HepG2 (cell line): ENCODE data around the gene TFAP2D. TPM values are rescaled to one million over a fixed set of nuclear protein-coding genes. Genes with fewer than 3 reads are reported as not detected.

Source experiments
- ATAC-seq: fragments of 200-7000 bp; cut with Tn5 transposase; 3 replicates; pipeline ENCODE4 v1.9.1; 2020; ENCODE audit warnings: mild to moderate bottlenecking, moderate library complexity
- BruUV-seq: library from RNA; stranded (reverse); fragments of 400-500 nt; replicated peaks from 2 replicates; lab custom pipeline; 2021; lab: Mats Ljungman, UMichigan
- CTCF ChIA-PET: fragments of 300-600 bp; formaldehyde crosslinking; extraction: SDS; loops from one replicate; lab custom pipeline; 2021; ENCODE audit warnings: low total read pairs, inconsistent platforms, low intra/inter-chr PET ratio; lab: Yijun Ruan, JAX
- POLR2A ChIA-PET: fragments of 350-600 bp; sonication (Branson Sonifier 250); formaldehyde crosslinking; loops from one replicate; lab custom pipeline; 2020; ENCODE audit warnings: antibody characterized with exemption, inconsistent platforms; lab: Yijun Ruan, JAX
- DNase-seq: peaks from one replicate; pipeline ENCODE4 v3.0.0-alpha.2; 2015; ENCODE audit warnings: low spot score
- FAIRE-seq: peaks from 3 replicates; lab custom pipeline; 2011; peaks lifted over from hg19 to GRCh38; lab: Jason Lieb, UNC
- H2AFZ ChIP-seq: one replicate; pipeline ENCODE4 v1.6.1; 2011; ENCODE audit warnings: low read length, inconsistent platforms
- H3K27ac ChIP-seq: fragments of 300-600 bp; 3 replicates; pipeline ENCODE4 v1.8.0; 2011; ENCODE audit warnings: mixed run types, mild to moderate bottlenecking, mixed read lengths, low read length, inconsistent platforms; ENCODE audit not compliant: insufficient read depth; ENCODE audit errors: extremely low read length
- H3K27me3 ChIP-seq, 2 experiments: fragments of 200-600 bp in 1 of 2; 2 replicates in 1 of 2; 3 replicates in 1 of 2; pipeline versions ENCODE4 v1.6.0 to v1.8.0; 2011; ENCODE audit warnings: low read length in 2 of 2, mild to moderate bottlenecking in 2 of 2, moderate library complexity in 2 of 2, inconsistent platforms in 1 of 2; ENCODE audit not compliant: insufficient read depth in 2 of 2, control insufficient read depth in 1 of 2
- H3K36me3 ChIP-seq, 2 experiments: fragments of 200-600 bp in 1 of 2; replicated peaks in 1 of 2; 2 replicates in 1 of 2; 3 replicates in 1 of 2; pipeline versions ENCODE4 v1.5.1 to v1.8.0; 2011; ENCODE audit warnings: low read length in 2 of 2, inconsistent platforms in 1 of 2; ENCODE audit not compliant: insufficient read depth in 2 of 2, control insufficient read depth in 1 of 2
- H3K4me1 ChIP-seq: 2 replicates; pipeline ENCODE4 v1.5.1; 2012; ENCODE audit warnings: low read length, inconsistent platforms; ENCODE audit not compliant: insufficient read depth
- H3K4me2 ChIP-seq: 2 replicates; pipeline ENCODE4 v1.6.0; 2011; ENCODE audit warnings: low read depth, low read length, inconsistent platforms
- H3K4me3 ChIP-seq, 3 experiments: fragments of 200-600 bp in 1 of 3; sonication (generic), shearing (Covaris generic) in 1 of 3; replicated peaks in 1 of 3; 2 replicates each; pipeline ENCODE4 v1.5.1; 2011 to 2016; ENCODE audit warnings: low read length in 3 of 3, inconsistent platforms in 2 of 3, low read depth in 2 of 3, mild to moderate bottlenecking in 2 of 3, control low read depth in 1 of 3, mixed read lengths in 1 of 3; ENCODE audit not compliant: insufficient read depth in 1 of 3
- H3K79me2 ChIP-seq: one replicate; pipeline ENCODE4 v1.6.1; 2011; ENCODE audit warnings: low read length, inconsistent platforms; ENCODE audit not compliant: insufficient read depth
- H3K9ac ChIP-seq: 2 replicates; pipeline ENCODE4 v1.6.0; 2011; ENCODE audit warnings: mild to moderate bottlenecking, low read depth, low read length, inconsistent platforms; ENCODE audit not compliant: insufficient read depth
- H3K9me3 ChIP-seq: 2 replicates; pipeline ENCODE4 v1.5.1; 2012; ENCODE audit warnings: mild to moderate bottlenecking, low read length
- H4K20me1 ChIP-seq: 2 replicates; pipeline ENCODE4 v1.6.0; 2011; ENCODE audit warnings: inconsistent platforms, mild to moderate bottlenecking, low read length, moderate library complexity; ENCODE audit not compliant: insufficient read depth
- CBFB ChIP-seq: sonication (generic); formaldehyde crosslinking; IDR thresholded peaks from 2 replicates; pipeline ENCODE4 v1.4.0; 2020; ENCODE audit warnings: missing genetic modification reagents
- CBX1 ChIP-seq: IDR thresholded peaks from one replicate; pipeline ENCODE4 v1.6.1; 2016; ENCODE audit warnings: antibody characterized with exemption, low read depth
- FOXP1 ChIP-seq, 2 experiments: fragments of 450-650 bp in 1 of 2; IDR thresholded peaks; 2 replicates each; pipeline ENCODE4 v1.6.1; 2017 to 2018; ENCODE audit warnings: antibody characterized with exemption in 1 of 2
- HNF4G ChIP-seq, 2 experiments: sonication (generic) in 1 of 2; formaldehyde crosslinking in 1 of 2; IDR thresholded peaks; 2 replicates each; pipeline versions ENCODE4 v1.4.0 to v1.6.1; 2011 to 2020; ENCODE audit warnings: borderline replicate concordance in 2 of 2, low read depth in 2 of 2, mild to moderate bottlenecking in 2 of 2, low read length in 1 of 2, missing genetic modification reagents in 1 of 2, moderate library complexity in 1 of 2
- REL ChIP-seq: sonication (generic); formaldehyde crosslinking; conservative IDR thresholded peaks from 2 replicates; pipeline ENCODE4 v1.8.0; 2022; ENCODE audit warnings: mild to moderate bottlenecking, missing genetic modification reagents, moderate library complexity
- RNF2 ChIP-seq: fragments of 450-650 bp; conservative IDR thresholded peaks from 2 replicates; pipeline ENCODE4 v1.6.1; 2016; ENCODE audit warnings: low read depth
- RORA ChIP-seq: sonication (generic); formaldehyde crosslinking; IDR thresholded peaks from 2 replicates; pipeline ENCODE4 v1.5.0; 2020; ENCODE audit warnings: mild to moderate bottlenecking, missing genetic modification reagents, moderate library complexity
- XBP1 ChIP-seq: sonication (generic); formaldehyde crosslinking; IDR thresholded peaks from 2 replicates; pipeline ENCODE4 v1.5.0; 2020; ENCODE audit warnings: missing genetic modification reagents
- ZBTB38 ChIP-seq: sonication (generic); formaldehyde crosslinking; IDR thresholded peaks from 2 replicates; pipeline ENCODE4 v1.5.1; 2020; ENCODE audit warnings: mild to moderate bottlenecking, missing genetic modification reagents
- ZNF30 ChIP-seq: sonication (generic); formaldehyde crosslinking; IDR thresholded peaks from 2 replicates; pipeline ENCODE4 v1.5.0; 2020; ENCODE audit warnings: mild to moderate bottlenecking, missing genetic modification reagents
- ZNF383 ChIP-seq: sonication (generic); formaldehyde crosslinking; IDR thresholded peaks from 2 replicates; pipeline ENCODE4 v1.4.0; 2020; ENCODE audit warnings: missing genetic modification reagents, mild to moderate bottlenecking, borderline replicate concordance
- ZNF569 ChIP-seq: sonication (generic); formaldehyde crosslinking; IDR thresholded peaks from 2 replicates; pipeline ENCODE4 v1.5.0; 2020; ENCODE audit warnings: mild to moderate bottlenecking, missing genetic modification reagents, moderate library complexity, borderline replicate concordance
- ZSCAN21 ChIP-seq: sonication (generic); formaldehyde crosslinking; IDR thresholded peaks from 2 replicates; pipeline ENCODE4 v1.8.0; 2022; ENCODE audit warnings: mild to moderate bottlenecking, missing genetic modification reagents, moderate library complexity, borderline replicate concordance
- in situ Hi-C: cut with HindIII; loops from 2 replicates; pipeline ENCODE4 v1.10.0; 2017; ENCODE audit warnings: low pct_unique_long_range_greater_than_20kb; ENCODE audit not compliant: extremely low pct_ligation_motif_present
- intact Hi-C: fragments of 100-400 bp; cut with micrococcal nuclease; formaldehyde crosslinking; loops from one replicate; pipeline ENCODE4 v1.10.0; 2022; ENCODE audit not compliant: unreplicated experiment
- polyA plus RNA-seq, 8 experiments: library from polyadenylated mRNA; depleted of rRNA in 3 of 8; stranded (reverse) in 7 of 8; unstranded in 1 of 8; fragments of >200 nt; fragmentation: Illumina TruSeq in 4 of 8; extraction: Trizol in 4 of 8; gene quantifications; 2 replicates each; pipeline versions ENCODE4 v1.2.1 to v1.2.3, GENCODE V29; 2011 to 2016; ENCODE audit warnings: low read depth in 4 of 8, missing spikeins in 1 of 8, mixed read lengths in 1 of 8; ENCODE audit not compliant: insufficient read depth in 1 of 8
- total RNA-seq, 5 experiments: library from RNA; depleted of rRNA; stranded (reverse); fragments of >200 nt; fragmentation: Illumina TruSeq; extraction: Trizol; gene quantifications; 2 replicates each; pipeline ENCODE4 v1.2.3, GENCODE V29; 2016; ENCODE audit warnings: low read depth in 1 of 5
- TF ChIP-seq, protein P1 (sequence below): sonication (generic); formaldehyde crosslinking; IDR thresholded peaks from 2 replicates; pipeline ENCODE4 v1.4.0; 2020; ENCODE audit warnings: missing genetic modification reagents
- TF ChIP-seq, protein P2 (sequence below): sonication (generic); formaldehyde crosslinking; IDR thresholded peaks from 2 replicates; pipeline ENCODE4 v1.8.1; 2023; ENCODE audit warnings: mild to moderate bottlenecking, missing genetic modification reagents

TFAP2D gene
- total and polyA plus RNA-seq, 2 of the 13 experiments (the other 11 are each of a cell fraction or from before 2014, with no cell fraction given) = not detected

DNA sequence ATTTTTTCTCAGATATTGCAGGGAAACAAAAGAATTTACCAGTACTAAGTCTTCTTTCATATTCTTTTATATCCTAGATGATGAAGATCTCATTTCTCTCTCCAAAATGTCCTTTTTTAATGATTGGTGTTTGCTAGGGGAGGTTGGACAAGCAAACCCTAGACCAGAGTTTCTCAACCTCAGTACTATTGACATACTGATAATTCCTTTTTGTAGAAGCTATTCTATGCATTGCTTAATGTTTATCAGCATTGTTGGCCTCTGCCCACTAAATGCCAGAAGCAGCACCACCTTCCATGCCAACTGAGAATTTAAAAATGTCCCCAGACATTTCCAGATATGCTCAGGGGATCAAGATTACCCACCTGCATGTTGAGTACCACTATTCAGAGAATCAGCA, 91.0 kb downstream of the TFAP2D start:
- Histone ChIP-seq H3K9ac (no peak overlapping the region), H3K9me3 (no peaks in the 10 kb centered on the region), H3K4me2 (no peak overlapping the region), H4K20me1 (no peaks in the 10 kb centered on the region), H3K27me3 (no peaks in the 10 kb centered on the region), H2AFZ (no peak overlapping the region), H3K4me3 (no peak overlapping the region), H3K36me3 (no peaks in the 10 kb centered on the region), H3K79me2 (no peaks in the 10 kb centered on the region), H3K27ac (no peak overlapping the region), H3K4me1 (no peaks in the 10 kb centered on the region)
- POLR2A ChIA-PET = no interaction called here
- no peak for ATAC-seq
- intact Hi-C loops (no loop called here), in situ Hi-C loops (no loop called here)
- CTCF ChIA-PET = no interaction called here
- no TSS peak for BruUV-seq
- TF ChIP-seq, protein P1, sequence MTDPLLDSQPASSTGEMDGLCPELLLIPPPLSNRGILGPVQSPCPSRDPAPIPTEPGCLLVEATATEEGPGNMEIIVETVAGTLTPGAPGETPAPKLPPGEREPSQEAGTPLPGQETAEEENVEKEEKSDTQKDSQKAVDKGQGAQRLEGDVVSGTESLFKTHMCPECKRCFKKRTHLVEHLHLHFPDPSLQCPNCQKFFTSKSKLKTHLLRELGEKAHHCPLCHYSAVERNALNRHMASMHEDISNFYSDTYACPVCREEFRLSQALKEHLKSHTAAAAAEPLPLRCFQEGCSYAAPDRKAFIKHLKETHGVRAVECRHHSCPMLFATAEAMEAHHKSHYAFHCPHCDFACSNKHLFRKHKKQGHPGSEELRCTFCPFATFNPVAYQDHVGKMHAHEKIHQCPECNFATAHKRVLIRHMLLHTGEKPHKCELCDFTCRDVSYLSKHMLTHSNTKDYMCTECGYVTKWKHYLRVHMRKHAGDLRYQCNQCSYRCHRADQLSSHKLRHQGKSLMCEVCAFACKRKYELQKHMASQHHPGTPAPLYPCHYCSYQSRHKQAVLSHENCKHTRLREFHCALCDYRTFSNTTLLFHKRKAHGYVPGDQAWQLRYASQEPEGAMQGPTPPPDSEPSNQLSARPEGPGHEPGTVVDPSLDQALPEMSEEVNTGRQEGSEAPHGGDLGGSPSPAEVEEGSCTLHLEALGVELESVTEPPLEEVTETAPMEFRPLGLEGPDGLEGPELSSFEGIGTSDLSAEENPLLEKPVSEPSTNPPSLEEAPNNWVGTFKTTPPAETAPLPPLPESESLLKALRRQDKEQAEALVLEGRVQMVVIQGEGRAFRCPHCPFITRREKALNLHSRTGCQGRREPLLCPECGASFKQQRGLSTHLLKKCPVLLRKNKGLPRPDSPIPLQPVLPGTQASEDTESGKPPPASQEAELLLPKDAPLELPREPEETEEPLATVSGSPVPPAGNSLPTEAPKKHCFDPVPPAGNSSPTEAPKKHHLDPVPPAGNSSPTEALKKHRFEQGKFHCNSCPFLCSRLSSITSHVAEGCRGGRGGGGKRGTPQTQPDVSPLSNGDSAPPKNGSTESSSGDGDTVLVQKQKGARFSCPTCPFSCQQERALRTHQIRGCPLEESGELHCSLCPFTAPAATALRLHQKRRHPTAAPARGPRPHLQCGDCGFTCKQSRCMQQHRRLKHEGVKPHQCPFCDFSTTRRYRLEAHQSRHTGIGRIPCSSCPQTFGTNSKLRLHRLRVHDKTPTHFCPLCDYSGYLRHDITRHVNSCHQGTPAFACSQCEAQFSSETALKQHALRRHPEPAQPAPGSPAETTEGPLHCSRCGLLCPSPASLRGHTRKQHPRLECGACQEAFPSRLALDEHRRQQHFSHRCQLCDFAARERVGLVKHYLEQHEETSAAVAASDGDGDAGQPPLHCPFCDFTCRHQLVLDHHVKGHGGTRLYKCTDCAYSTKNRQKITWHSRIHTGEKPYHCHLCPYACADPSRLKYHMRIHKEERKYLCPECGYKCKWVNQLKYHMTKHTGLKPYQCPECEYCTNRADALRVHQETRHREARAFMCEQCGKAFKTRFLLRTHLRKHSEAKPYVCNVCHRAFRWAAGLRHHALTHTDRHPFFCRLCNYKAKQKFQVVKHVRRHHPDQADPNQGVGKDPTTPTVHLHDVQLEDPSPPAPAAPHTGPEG (CRISPR knock-in tag) = no peak
- TF ChIP-seq RNF2 (no peak), XBP1 (CRISPR knock-in tag) (no peak), FOXP1 (IDR thresholded peaks at IDR 0.05) (no peak), FOXP1 (CRISPR knock-in tag; IDR thresholded peaks at IDR 0.05) (no peak), REL (no peak), ZNF30 (CRISPR knock-in tag) (no peak), CBX1 (no peak), HNF4G (IDR thresholded peaks at IDR 0.05; ENCODE audit: borderline replicate concordance, low read depth, low read length) (no peak), HNF4G (CRISPR knock-in tag; IDR thresholded peaks at IDR 0.05; ENCODE audit: borderline replicate concordance, low read depth) (no peak), ZNF569 (CRISPR knock-in tag) (no peak), ZNF383 (CRISPR knock-in tag) (no peak), CBFB (CRISPR knock-in tag) (no peak), ZSCAN21 (no peak), ZBTB38 (CRISPR knock-in tag) (no peak), RORA (CRISPR knock-in tag) (no peak)
- TF ChIP-seq, protein P2, sequence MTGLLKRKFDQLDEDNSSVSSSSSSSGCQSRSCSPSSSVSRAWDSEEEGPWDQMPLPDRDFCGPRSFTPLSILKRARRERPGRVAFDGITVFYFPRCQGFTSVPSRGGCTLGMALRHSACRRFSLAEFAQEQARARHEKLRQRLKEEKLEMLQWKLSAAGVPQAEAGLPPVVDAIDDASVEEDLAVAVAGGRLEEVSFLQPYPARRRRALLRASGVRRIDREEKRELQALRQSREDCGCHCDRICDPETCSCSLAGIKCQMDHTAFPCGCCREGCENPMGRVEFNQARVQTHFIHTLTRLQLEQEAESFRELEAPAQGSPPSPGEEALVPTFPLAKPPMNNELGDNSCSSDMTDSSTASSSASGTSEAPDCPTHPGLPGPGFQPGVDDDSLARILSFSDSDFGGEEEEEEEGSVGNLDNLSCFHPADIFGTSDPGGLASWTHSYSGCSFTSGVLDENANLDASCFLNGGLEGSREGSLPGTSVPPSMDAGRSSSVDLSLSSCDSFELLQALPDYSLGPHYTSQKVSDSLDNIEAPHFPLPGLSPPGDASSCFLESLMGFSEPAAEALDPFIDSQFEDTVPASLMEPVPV (CRISPR knock-in tag) = no peak
- DNase-seq = no peak
- FAIRE-seq = no peak
